ENCODE results near the gene EDIL3.

The EDIL3 gene

DNA sequence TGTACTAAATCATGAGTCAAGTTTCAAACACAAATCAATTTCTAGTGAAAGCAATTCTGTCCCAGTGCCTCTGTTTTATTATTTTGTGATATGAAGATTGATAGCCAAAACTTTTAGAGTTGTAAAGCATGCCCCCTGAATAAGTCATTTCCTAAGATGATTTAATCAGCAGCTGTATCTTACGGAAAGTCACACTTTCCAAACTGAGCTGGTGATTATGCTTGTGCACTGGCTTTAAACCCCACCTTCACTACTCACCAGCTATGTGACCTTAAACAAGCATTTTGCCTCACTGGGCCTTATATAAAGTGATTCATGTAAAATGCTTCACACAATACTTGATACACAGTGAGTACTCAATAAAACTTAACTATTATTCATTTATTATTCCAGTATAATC is 78.1 kb downstream of the EDIL3 start:
- H3K27ac ChIP-seq (ENCODE audit: low read depth, low read length) = no peak overlapping the region
- H4K20me1 ChIP-seq (ENCODE audit: control insufficient read depth, insufficient read depth, low read depth, low read length) = no peaks in the 10 kb centered on the region
- no peaks in the 10 kb centered on the region for H3K9me3 ChIP-seq (ENCODE audit: control insufficient read depth, insufficient read depth, low read length)
- TF ChIP-seq, protein P1, sequence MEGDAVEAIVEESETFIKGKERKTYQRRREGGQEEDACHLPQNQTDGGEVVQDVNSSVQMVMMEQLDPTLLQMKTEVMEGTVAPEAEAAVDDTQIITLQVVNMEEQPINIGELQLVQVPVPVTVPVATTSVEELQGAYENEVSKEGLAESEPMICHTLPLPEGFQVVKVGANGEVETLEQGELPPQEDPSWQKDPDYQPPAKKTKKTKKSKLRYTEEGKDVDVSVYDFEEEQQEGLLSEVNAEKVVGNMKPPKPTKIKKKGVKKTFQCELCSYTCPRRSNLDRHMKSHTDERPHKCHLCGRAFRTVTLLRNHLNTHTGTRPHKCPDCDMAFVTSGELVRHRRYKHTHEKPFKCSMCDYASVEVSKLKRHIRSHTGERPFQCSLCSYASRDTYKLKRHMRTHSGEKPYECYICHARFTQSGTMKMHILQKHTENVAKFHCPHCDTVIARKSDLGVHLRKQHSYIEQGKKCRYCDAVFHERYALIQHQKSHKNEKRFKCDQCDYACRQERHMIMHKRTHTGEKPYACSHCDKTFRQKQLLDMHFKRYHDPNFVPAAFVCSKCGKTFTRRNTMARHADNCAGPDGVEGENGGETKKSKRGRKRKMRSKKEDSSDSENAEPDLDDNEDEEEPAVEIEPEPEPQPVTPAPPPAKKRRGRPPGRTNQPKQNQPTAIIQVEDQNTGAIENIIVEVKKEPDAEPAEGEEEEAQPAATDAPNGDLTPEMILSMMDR (IDR thresholded peaks at IDR 0.05; ENCODE audit: low read depth, low read length, poor library complexity, severe bottlenecking) = no peak
- TF ChIP-seq EZH2phosphoT487 (IDR thresholded peaks at IDR 0.05; ENCODE audit: borderline replicate concordance, low read length) = no peak
- H3K79me2 ChIP-seq (ENCODE audit: control insufficient read depth, low read length) = no peaks in the 10 kb centered on the region
- H3K27me3 ChIP-seq (ENCODE audit: control insufficient read depth, low read length) = no peaks in the 10 kb centered on the region
- no peaks in the 10 kb centered on the region for H3K36me3 ChIP-seq (ENCODE audit: control insufficient read depth, low read length)
- no peaks in the 10 kb centered on the region for H3F3A ChIP-seq (ENCODE audit: control insufficient read depth, insufficient read depth)
- H3K4me3 ChIP-seq (ENCODE audit: low read length) = no peak overlapping the region
- no peaks in the 10 kb centered on the region for H3K4me1 ChIP-seq (ENCODE audit: control insufficient read depth, low read length)
- H3K4me2 ChIP-seq (ENCODE audit: low read length) = no peak overlapping the region
- H3K9me2 ChIP-seq (replicated peaks; ENCODE audit: control insufficient read depth, low read length) = no peaks in the 10 kb centered on the region

DNA sequence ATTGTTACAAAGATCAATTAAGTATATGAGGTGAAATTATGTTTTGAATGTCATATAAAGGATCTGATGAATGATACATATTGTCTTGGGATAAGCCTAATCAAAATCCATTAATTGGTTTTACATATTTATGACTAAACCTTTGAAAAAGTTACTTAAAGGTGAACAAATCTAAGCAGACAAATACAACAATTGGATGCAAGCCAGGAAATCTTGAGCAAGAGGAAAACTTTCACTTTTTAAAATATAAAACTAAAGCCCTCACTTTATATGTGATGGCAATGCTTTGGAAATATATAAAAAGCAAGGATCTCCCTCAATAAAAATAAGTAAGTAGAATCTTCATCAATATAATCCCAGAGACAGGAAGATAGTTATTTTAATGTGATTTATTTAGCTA is 80.1 kb downstream of the EDIL3 start:
- Histone ChIP-seq H3K27ac (ENCODE audit: low read depth, low read length) (no peak overlapping the region), H3F3A (ENCODE audit: control insufficient read depth, insufficient read depth) (no peaks in the 10 kb centered on the region), H3K9me2 (replicated peaks; ENCODE audit: control insufficient read depth, low read length) (no peaks in the 10 kb centered on the region), H3K4me1 (ENCODE audit: control insufficient read depth, low read length) (no peaks in the 10 kb centered on the region), H3K9me3 (ENCODE audit: control insufficient read depth, insufficient read depth, low read length) (no peaks in the 10 kb centered on the region), H3K79me2 (ENCODE audit: control insufficient read depth, low read length) (no peaks in the 10 kb centered on the region), H3K4me2 (ENCODE audit: low read length) (no peak overlapping the region), H3K4me3 (ENCODE audit: low read length) (no peak overlapping the region), H3K27me3 (ENCODE audit: control insufficient read depth, low read length) (no peaks in the 10 kb centered on the region), H3K36me3 (ENCODE audit: control insufficient read depth, low read length) (no peaks in the 10 kb centered on the region), H4K20me1 (ENCODE audit: control insufficient read depth, insufficient read depth, low read depth, low read length) (no peaks in the 10 kb centered on the region)
- TF ChIP-seq, protein P1 (IDR thresholded peaks at IDR 0.05; ENCODE audit: low read depth, low read length, poor library complexity, severe bottlenecking) = no peak

DNA sequence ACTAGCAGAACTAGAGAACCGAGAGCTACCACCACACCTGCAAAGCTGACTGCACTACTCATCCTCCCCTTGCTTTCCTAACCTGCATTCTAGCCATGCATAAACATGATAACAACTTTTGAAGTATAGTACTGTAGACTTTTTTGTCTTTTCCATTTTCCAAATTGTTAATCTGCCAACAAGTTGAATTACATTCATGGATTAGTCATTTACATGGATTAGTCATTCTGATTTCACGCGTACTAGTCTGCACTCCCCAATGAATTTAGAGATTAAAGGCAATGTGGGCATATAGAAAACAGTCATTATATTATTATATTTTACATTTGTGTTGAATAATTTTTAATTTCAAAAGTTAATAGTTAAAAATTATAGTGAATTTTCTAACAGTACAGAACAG is 81.4 kb downstream of the EDIL3 start:
- Histone ChIP-seq H3K27ac (ENCODE audit: low read depth, low read length) (no peak overlapping the region), H3K9me2 (replicated peaks; ENCODE audit: control insufficient read depth, low read length) (no peaks in the 10 kb centered on the region), H3F3A (ENCODE audit: control insufficient read depth, insufficient read depth) (no peaks in the 10 kb centered on the region), H3K4me1 (ENCODE audit: control insufficient read depth, low read length) (no peaks in the 10 kb centered on the region), H3K9me3 (ENCODE audit: control insufficient read depth, insufficient read depth, low read length) (no peaks in the 10 kb centered on the region), H3K36me3 (ENCODE audit: control insufficient read depth, low read length) (no peaks in the 10 kb centered on the region), H3K27me3 (ENCODE audit: control insufficient read depth, low read length) (no peaks in the 10 kb centered on the region), H3K4me2 (ENCODE audit: low read length) (no peak overlapping the region), H3K79me2 (ENCODE audit: control insufficient read depth, low read length) (no peaks in the 10 kb centered on the region), H4K20me1 (ENCODE audit: control insufficient read depth, insufficient read depth, low read depth, low read length) (no peaks in the 10 kb centered on the region), H3K4me3 (ENCODE audit: low read length) (no peak overlapping the region)
- TF ChIP-seq, protein P1 (IDR thresholded peaks at IDR 0.05; ENCODE audit: low read depth, low read length, poor library complexity, severe bottlenecking) = no peak
- TF ChIP-seq EZH2phosphoT487 (IDR thresholded peaks at IDR 0.05; ENCODE audit: borderline replicate concordance, low read length) = no peak

DNA sequence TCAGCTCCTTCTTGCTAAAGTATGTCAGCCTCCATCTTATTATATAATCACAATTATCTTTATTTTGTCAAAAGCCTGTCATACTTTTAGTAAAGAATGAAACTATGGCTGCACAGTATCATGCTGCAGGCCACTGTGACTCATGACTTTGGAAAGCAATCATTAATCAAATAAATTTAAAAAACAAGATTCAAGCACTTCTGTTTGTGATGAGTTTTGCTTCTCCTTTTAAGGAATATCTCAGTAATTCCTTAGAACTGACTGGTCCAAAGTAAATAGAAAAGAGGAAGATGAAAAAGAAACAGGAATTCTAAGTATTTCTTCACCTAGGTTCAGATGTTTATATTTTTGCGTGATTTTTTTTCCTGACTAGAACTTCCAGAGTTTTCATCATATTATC is 83.1 kb downstream of the EDIL3 start:
- Histone ChIP-seq H3K9me2 (replicated peaks; ENCODE audit: control insufficient read depth, low read length) (no peaks in the 10 kb centered on the region), H4K20me1 (ENCODE audit: control insufficient read depth, insufficient read depth, low read depth, low read length) (no peaks in the 10 kb centered on the region), H3F3A (ENCODE audit: control insufficient read depth, insufficient read depth) (no peaks in the 10 kb centered on the region), H3K9me3 (ENCODE audit: control insufficient read depth, insufficient read depth, low read length) (no peaks in the 10 kb centered on the region), H3K79me2 (ENCODE audit: control insufficient read depth, low read length) (no peaks in the 10 kb centered on the region), H3K27ac (ENCODE audit: low read depth, low read length) (no peak overlapping the region), H3K4me3 (ENCODE audit: low read length) (no peak overlapping the region), H3K36me3 (ENCODE audit: control insufficient read depth, low read length) (no peaks in the 10 kb centered on the region), H3K4me2 (ENCODE audit: low read length) (no peak overlapping the region), H3K27me3 (ENCODE audit: control insufficient read depth, low read length) (no peaks in the 10 kb centered on the region), H3K4me1 (ENCODE audit: control insufficient read depth, low read length) (no peaks in the 10 kb centered on the region)
- TF ChIP-seq, protein P1 (IDR thresholded peaks at IDR 0.05; ENCODE audit: low read depth, low read length, poor library complexity, severe bottlenecking) = no peak
- TF ChIP-seq EZH2phosphoT487 (IDR thresholded peaks at IDR 0.05; ENCODE audit: borderline replicate concordance, low read length) = no peak

All from DOHH2 (cell line).